Tibial artery (tissue), 4 donors: Measurements from ENCODE around the gene B4GALT6.

ENCODE experiments used
- DNase-seq, 2 donors: peaks; one replicate each; pipeline ENCODE4 v3.0.0-alpha.2; 2019
- H3K27ac ChIP-seq, 2 donors: fragments of 200-600 bp; sonication (generic) in 1 of 2; 1 replicate in 1 of 2; 2 replicates in 1 of 2; pipeline ENCODE4 v1.5.1; 2018 to 2019; ENCODE audit warnings: mild to moderate bottlenecking in 1 of 2
- H3K27me3 ChIP-seq, 2 donors: fragments of 200-600 bp; sonication (generic) in 1 of 2; one replicate each; pipeline versions ENCODE4 v1.5.1 to v1.6.0; 2016 to 2019
- H3K36me3 ChIP-seq, 3 donors: fragments of 200-600 bp; sonication (generic) in 2 of 3; one replicate each; pipeline ENCODE4 v1.5.1; 2016 to 2019; ENCODE audit warnings: mild to moderate bottlenecking in 2 of 3
- H3K4me1 ChIP-seq, 4 donors: fragments of 200-600 bp; sonication (generic) in 2 of 4; 1 replicate in 3 of 4; 2 replicates in 1 of 4; pipeline ENCODE4 v1.5.1; 2016 to 2019
- H3K4me3 ChIP-seq, 2 donors: fragments of 200-600 bp; sonication (generic) in 1 of 2; 1 replicate in 1 of 2; 2 replicates in 1 of 2; pipeline ENCODE4 v1.5.1; 2018 to 2019; ENCODE audit warnings: mild to moderate bottlenecking in 2 of 2
- H3K9me3 ChIP-seq, 3 donors: fragments of 200-600 bp; sonication (generic) in 1 of 3; one replicate each; pipeline ENCODE4 v1.5.1; 2016 to 2019
- CTCF ChIP-seq, 2 experiments: fragments of 200-600 bp in 1 of 2; fragments of 450-650 bp in 1 of 2; IDR thresholded peaks; one replicate each; pipeline ENCODE4 v1.5.1; 2017 to 2019; ENCODE audit warnings: antibody characterized with exemption in 2 of 2, mild to moderate bottlenecking in 1 of 2, moderate library complexity in 1 of 2
- intact Hi-C: fragments of 100-400 bp; cut with DNase I; formaldehyde crosslinking; loops from one replicate; pipeline ENCODE4 v1.15.0; 2023; ENCODE audit warnings: low total_unique reads

Gene B4GALT6

GRCh38 chr18:31716362-31716761 is 32.0 kb upstream of the B4GALT6 start:
- H3K4me3 ChIP-seq: no peak overlapping the region
- H3K9me3 ChIP-seq: no peaks in the 10 kb centered on the region
- intact Hi-C loops: no loop called here
- no peak overlapping the region for H3K27ac ChIP-seq
- no peak for DNase-seq
- H3K4me1 ChIP-seq: no peaks in the 10 kb centered on the region
- H3K36me3 ChIP-seq: no peaks in the 10 kb centered on the region
- H3K27me3 ChIP-seq: no peaks in the 10 kb centered on the region
- no peak for TF ChIP-seq CTCF (IDR thresholded peaks at IDR 0.05)

GRCh38 chr18:31711365-31712172 is 27.2 kb upstream of the B4GALT6 start:
- TF ChIP-seq CTCF (IDR thresholded peaks at IDR 0.05): no peak
- no peaks in the 10 kb centered on the region for H3K36me3 ChIP-seq
- no peaks in the 10 kb centered on the region for H3K9me3 ChIP-seq
- H3K27ac ChIP-seq: no peak overlapping the region
- no peak overlapping the region for H3K4me3 ChIP-seq
- DNase-seq: no peak
- intact Hi-C loops: no loop called here
- no peaks in the 10 kb centered on the region for H3K27me3 ChIP-seq
- no peaks in the 10 kb centered on the region for H3K4me1 ChIP-seq

- H3K4me3 ChIP-seq: no peak overlapping the region
- no peak for TF ChIP-seq CTCF (IDR thresholded peaks at IDR 0.05)
- DNase-seq: no peak
- H3K9me3 ChIP-seq: no peaks in the 10 kb centered on the region
- H3K27ac ChIP-seq: no peak overlapping the region
- no peaks in the 10 kb centered on the region for H3K4me1 ChIP-seq
- intact Hi-C loops: no loop called here
- H3K27me3 ChIP-seq: no peaks in the 10 kb centered on the region
- H3K36me3 ChIP-seq: no peaks in the 10 kb centered on the region
These were observed 26.4 kb upstream of the B4GALT6 start for GRCh38 chr18:31710826-31711225.

GRCh38 chr18:31707815-31708214 is 23.4 kb upstream of the B4GALT6 start:
- H3K4me3 ChIP-seq: no peak overlapping the region
- intact Hi-C loops: no loop called here
- no peaks in the 10 kb centered on the region for H3K27me3 ChIP-seq
- no peak for DNase-seq
- H3K36me3 ChIP-seq: no peaks in the 10 kb centered on the region
- H3K27ac ChIP-seq: no peak overlapping the region
- no peaks in the 10 kb centered on the region for H3K9me3 ChIP-seq
- no peak for TF ChIP-seq CTCF (IDR thresholded peaks at IDR 0.05)
- H3K4me1 ChIP-seq: no peaks in the 10 kb centered on the region

- Histone ChIP-seq H3K36me3 (no peaks in the 10 kb centered on the region), H3K4me1 (no peaks in the 10 kb centered on the region), H3K27me3 (no peaks in the 10 kb centered on the region), H3K9me3 (peaks cover 0 to 5% (median 0%) of the 10 kb centered on the region in 3 donors), H3K4me3 (no peak overlapping the region), H3K27ac (no peak overlapping the region)
- intact Hi-C loops: no loop called here
- no peak for DNase-seq
- no peak for TF ChIP-seq CTCF (IDR thresholded peaks at IDR 0.05)
These were observed 18.1 kb upstream of the B4GALT6 start for GRCh38 chr18:31702449-31702848.
